Esophagus muscularis mucosa (tissue), 4 donors: ENCODE measurements around the gene ENDOG. TPM values are rescaled to one million over a fixed set of nuclear protein-coding genes. Genes with fewer than 3 reads are reported as not detected.

Source experiments
- DNase-seq: peaks from one replicate; pipeline ENCODE4 v3.0.0-alpha.2; 2017; ENCODE audit errors: extremely low spot score
- H3K27ac ChIP-seq, 4 donors: fragments of 200-600 bp; sonication (generic); replicated peaks in 1 of 4; 1 replicate in 3 of 4; 2 replicates in 1 of 4; pipeline ENCODE4 v1.5.1; 2016 to 2019; ENCODE audit warnings: mild to moderate bottlenecking in 1 of 4
- H3K27me3 ChIP-seq, 4 donors: fragments of 200-600 bp; sonication (generic); one replicate each; pipeline versions ENCODE4 v1.5.1 to v1.6.0; 2016 to 2019
- H3K36me3 ChIP-seq, 4 donors: fragments of 200-600 bp; sonication (generic); one replicate each; pipeline ENCODE4 v1.5.1; 2016 to 2019
- H3K4me1 ChIP-seq, 4 donors: fragments of 200-600 bp; sonication (generic); one replicate each; pipeline ENCODE4 v1.5.1; 2016 to 2019
- H3K4me3 ChIP-seq, 4 donors: fragments of 200-600 bp; sonication (generic); 1 replicate in 2 of 4; 2 replicates in 2 of 4; pipeline ENCODE4 v1.5.1; 2016 to 2019; ENCODE audit warnings: mild to moderate bottlenecking in 4 of 4, moderate library complexity in 1 of 4
- H3K9me3 ChIP-seq, 4 donors: fragments of 200-600 bp; sonication (generic); 1 replicate in 3 of 4; 2 replicates in 1 of 4; pipeline ENCODE4 v1.5.1; 2016 to 2019
- CTCF ChIP-seq, 3 experiments: fragments of 200-600 bp in 2 of 3; fragments of 450-650 bp in 1 of 3; sonication (generic) in 2 of 3; IDR thresholded peaks; one replicate each; pipeline ENCODE4 v1.5.1; 2017 to 2019; ENCODE audit warnings: antibody characterized with exemption in 3 of 3, mild to moderate bottlenecking in 2 of 3, moderate library complexity in 1 of 3
- EP300 ChIP-seq: sonication (generic); formaldehyde crosslinking; IDR thresholded peaks from one replicate; pipeline ENCODE4 v1.6.1; 2017; ENCODE audit warnings: antibody characterized with exemption
- POLR2A ChIP-seq: fragments of 450-650 bp; IDR thresholded peaks from one replicate; pipeline ENCODE4 v1.6.1; 2017; ENCODE audit warnings: antibody characterized with exemption, moderate library complexity, mild to moderate bottlenecking, low read depth
- POLR2AphosphoS5 ChIP-seq, 2 donors: sonication (generic); formaldehyde crosslinking; IDR thresholded peaks; one replicate each; pipeline ENCODE4 v1.6.1; 2017; ENCODE audit warnings: antibody characterized with exemption in 2 of 2
- WGBS: methylation state at CpG from one replicate; pipeline ENCODE4 v1.1.5; 2018; 5-methylcytosine and 5-hydroxymethylcytosine counted together
- intact Hi-C: fragments of 100-400 bp; cut with DNase I; formaldehyde crosslinking; loops from one replicate; pipeline ENCODE4 v1.15.1; 2023
- total RNA-seq, 4 donors: library from RNA; depleted of rRNA; stranded (reverse); fragments of >200 nt; gene quantifications; one replicate each; pipeline versions ENCODE4 v1.1.0 to v1.2.1, GENCODE V29; 2016

Gene ENDOG
- total RNA-seq, 4 donors from 2014 or later: 21.4 to 44.5 (median 37.5) TPM

DNA sequence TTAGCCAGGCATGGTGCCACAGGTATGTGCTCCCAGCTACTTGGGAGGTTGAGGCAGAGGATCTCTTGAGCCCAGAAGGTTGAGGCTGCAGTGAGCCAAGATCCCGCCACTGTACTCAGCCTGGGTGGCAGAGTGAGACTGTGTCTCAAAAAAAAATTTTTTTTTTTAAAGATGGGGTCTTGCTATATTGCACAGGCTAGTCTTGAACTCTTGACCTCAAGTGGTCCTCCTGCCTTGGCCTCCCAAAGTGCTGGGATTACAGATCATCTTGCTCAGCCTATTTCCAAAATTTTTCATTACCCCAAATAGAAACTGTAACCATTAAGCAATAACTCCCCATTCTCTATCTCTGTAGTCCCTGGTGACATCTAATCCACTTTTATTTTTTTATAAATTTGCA lies 35.6 kb upstream of the ENDOG start:
- TF ChIP-seq POLR2AphosphoS5 (IDR thresholded peaks at IDR 0.05): no peak
- no peak for TF ChIP-seq POLR2A
- no peak for TF ChIP-seq CTCF (IDR thresholded peaks at IDR 0.05)
- TF ChIP-seq EP300: no peak
- DNase-seq: no peak
- H3K27me3 ChIP-seq: no peaks in the 10 kb centered on the region
- H3K9me3 ChIP-seq: no peaks in the 10 kb centered on the region
- intact Hi-C loops: no loop called here
- WGBS: 100% methylated on average over 1 of the region's 1 CpG
- H3K4me3 ChIP-seq: no peak overlapping the region
- no peaks in the 10 kb centered on the region for H3K36me3 ChIP-seq
- peaks cover 5 to 24% (median 19%) of the 10 kb centered on the region in 4 donors for H3K4me1 ChIP-seq
- no peak overlapping the region for H3K27ac ChIP-seq

DNA sequence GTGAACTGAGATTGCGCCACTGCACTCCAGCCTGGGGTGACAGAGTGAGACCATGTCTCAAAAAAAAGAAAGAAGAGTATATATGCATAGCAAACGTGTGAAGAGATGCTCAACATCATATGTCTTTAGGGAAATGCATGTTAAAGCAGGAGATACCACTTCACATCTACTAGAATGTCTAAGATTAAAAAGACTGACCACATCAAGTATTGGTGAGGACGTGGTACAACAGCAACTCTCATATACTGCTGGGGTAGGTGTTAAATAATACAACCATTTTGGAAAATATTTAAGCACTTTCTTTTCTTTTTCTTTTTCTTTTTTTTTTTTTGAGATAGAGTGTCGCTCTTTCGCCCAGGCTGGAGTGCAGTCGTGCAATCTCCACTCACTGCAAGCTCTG lies 32.9 kb upstream of the ENDOG start:
- intact Hi-C loops: no loop called here
- no peak for DNase-seq
- Histone ChIP-seq H3K9me3 (no peaks in the 10 kb centered on the region), H3K4me3 (no peak overlapping the region), H3K27ac (no peak overlapping the region), H3K4me1 (peaks cover 5 to 40% (median 35%) of the 10 kb centered on the region in 4 donors), H3K27me3 (no peaks in the 10 kb centered on the region), H3K36me3 (peaks cover 0 to 18% (median 9%) of the 10 kb centered on the region in 4 donors)
- WGBS: 95% methylated on average over 6 of the region's 6 CpGs
- no peak for TF ChIP-seq POLR2AphosphoS5 (IDR thresholded peaks at IDR 0.05)
- no peak for TF ChIP-seq POLR2A
- no peak for TF ChIP-seq CTCF (IDR thresholded peaks at IDR 0.05)
- TF ChIP-seq EP300: no peak

- no peaks in the 10 kb centered on the region for H3K27me3 ChIP-seq
- peaks cover 5 to 33% (median 24%) of the 10 kb centered on the region in 4 donors for H3K36me3 ChIP-seq
- H3K9me3 ChIP-seq: no peaks in the 10 kb centered on the region
- whole genome bisulfite sequencing: 19% methylated on average over 25 of the region's 64 CpGs
- peak; percentile 98 for DNase-seq
- TF ChIP-seq POLR2A (no peak), CTCF (IDR thresholded peaks at IDR 0.05) (peak in 1 of 3 experiments; percentile 33), EP300 (no peak), POLR2AphosphoS5 (IDR thresholded peaks at IDR 0.05) (peak; percentile 83 to 88)
- H3K4me1 ChIP-seq: peaks cover 5 to 40% (median 35%) of the 10 kb centered on the region in 4 donors
- H3K4me3 ChIP-seq: peak within 1 kb of the TSS; percentile 93 to 100 (median 98)
- peak within 1 kb of the TSS; percentile 85 to 88 (median 86) for H3K27ac ChIP-seq
- intact Hi-C loops: loop anchor here (2.0 kb wide), 1 partner anchor 84 kb away; the partner anchor contains the start of gene PKN3
These were observed 31.4 kb upstream of the ENDOG start, which contains the start of gene TBC1D13 for GRCh38 chr9:128786681-128787601. TBC1D13 (plus strand) TSS chr9:128787253; CDS start chr9:128787354, 101 bp downstream.

DNA sequence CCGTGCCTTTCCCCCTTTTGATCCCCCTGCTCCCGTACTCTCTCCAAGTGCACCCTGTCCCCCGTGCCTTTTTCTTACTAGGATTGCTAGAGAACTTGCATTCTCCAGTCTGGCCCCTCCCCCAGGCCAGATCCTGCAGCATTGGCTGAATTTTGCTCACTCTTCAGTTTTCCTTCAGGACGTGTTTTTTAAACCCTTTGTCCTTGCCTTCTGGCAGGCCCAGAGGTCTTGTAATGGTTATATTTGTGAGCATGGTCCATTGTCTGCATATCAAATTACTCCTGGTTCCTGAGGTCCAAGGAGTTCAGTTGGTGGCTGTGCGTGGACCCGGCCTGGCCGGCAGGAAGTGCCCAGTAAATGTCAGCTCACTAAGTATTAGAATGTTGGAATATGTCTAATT lies 30.6 kb upstream of the ENDOG start:
- no peaks in the 10 kb centered on the region for H3K9me3 ChIP-seq
- H3K4me1 ChIP-seq: peaks cover 5 to 40% (median 35%) of the 10 kb centered on the region in 4 donors
- no peak for DNase-seq

More for the DNA sequence above, 30.6 kb upstream of the ENDOG start:
- TF ChIP-seq CTCF (IDR thresholded peaks at IDR 0.05) (no peak), POLR2A (no peak), POLR2AphosphoS5 (IDR thresholded peaks at IDR 0.05) (no peak), EP300 (no peak)
- WGBS: under 1% methylated on average over 7 of the region's 7 CpGs
- Histone ChIP-seq H3K27ac (peak overlapping the region; percentile 85 to 88 (median 86)), H3K4me3 (peak overlapping the region; percentile 93 to 100 (median 98)), H3K27me3 (no peaks in the 10 kb centered on the region), H3K36me3 (peaks cover 12 to 40% (median 31%) of the 10 kb centered on the region in 4 donors)
- intact Hi-C loops: loop anchor here (2.0 kb wide), 1 partner anchor 85 kb away; the partner anchor contains the start of gene PKN3
